GM10266 (cell line): ENCODE results near the gene PTPN6.
"Not testable (repeated sequence)": the region's sequence is repeated elsewhere in the genome, so short reads cannot be mapped to it uniquely, and the experiment has no call there.

Source experiments
- DNase-seq: peaks from one replicate; pipeline ENCODE4 v3.0.0; 2012; ENCODE audit errors: extremely low spot score
- CTCF ChIP-seq: IDR thresholded peaks from 2 replicates; pipeline ENCODE4 v1.5.1; 2012; ENCODE audit warnings: mild to moderate bottlenecking, low read depth; ENCODE audit not compliant: control insufficient read depth, insufficient read depth; ENCODE audit errors: missing control alignments

Gene PTPN6

GRCh38 chr12:6950811-6951540 lies at the start of gene PTPN6:
Gene PTPN6, plus strand, starts transcription at chr12:6951356. Its CDS starts 157 bp downstream, at chr12:6951513.
- no peak for DNase-seq
- TF ChIP-seq CTCF, result no peak

- DNase-seq, result no peak
- no peak for TF ChIP-seq CTCF
Observed at GRCh38 chr12:6902448-6902847, 48.7 kb upstream of the PTPN6 start.

GRCh38 chr12:6903722-6904121 lies 47.4 kb upstream of the PTPN6 start:
- TF ChIP-seq CTCF, result no peak
- no peak for DNase-seq

- TF ChIP-seq CTCF, result no peak
- peak; percentile 94 for DNase-seq
Observed at GRCh38 chr12:6904280-6905276, 46.6 kb upstream of the PTPN6 start, which contains the start of gene LRRC23. Gene LRRC23, plus strand, starts transcription at chr12:6904822. Its CDS starts 812 bp downstream, at chr12:6905634.

- no peak for DNase-seq
- no peak for TF ChIP-seq CTCF
Observed at GRCh38 chr12:6905414-6906040, 45.6 kb upstream of the PTPN6 start.

- DNase-seq, result not testable (repeated sequence)
Observed at GRCh38 chr12:6908141-6908540, 43.0 kb upstream of the PTPN6 start.

GRCh38 chr12:6909421-6910145 lies 41.6 kb upstream of the PTPN6 start:
- DNase-seq, result no peak
- no peak for TF ChIP-seq CTCF
